Esophagus muscularis mucosa (tissue), 4 donors: ENCODE data around the gene RASIP1. TPM values are rescaled to one million over a fixed set of nuclear protein-coding genes. Genes with fewer than 3 reads are reported as not detected.

Experiments
- DNase-seq: peaks from one replicate; pipeline ENCODE4 v3.0.0-alpha.2; 2017; ENCODE audit errors: extremely low spot score
- H3K27ac ChIP-seq, 4 donors: fragments of 200-600 bp; sonication (generic); replicated peaks in 1 of 4; 1 replicate in 3 of 4; 2 replicates in 1 of 4; pipeline ENCODE4 v1.5.1; 2016 to 2019; ENCODE audit warnings: mild to moderate bottlenecking in 1 of 4
- H3K27me3 ChIP-seq, 4 donors: fragments of 200-600 bp; sonication (generic); one replicate each; pipeline versions ENCODE4 v1.5.1 to v1.6.0; 2016 to 2019
- H3K36me3 ChIP-seq, 4 donors: fragments of 200-600 bp; sonication (generic); one replicate each; pipeline ENCODE4 v1.5.1; 2016 to 2019
- H3K4me1 ChIP-seq, 4 donors: fragments of 200-600 bp; sonication (generic); one replicate each; pipeline ENCODE4 v1.5.1; 2016 to 2019
- H3K4me3 ChIP-seq, 4 donors: fragments of 200-600 bp; sonication (generic); 1 replicate in 2 of 4; 2 replicates in 2 of 4; pipeline ENCODE4 v1.5.1; 2016 to 2019; ENCODE audit warnings: mild to moderate bottlenecking in 4 of 4, moderate library complexity in 1 of 4
- H3K9me3 ChIP-seq, 4 donors: fragments of 200-600 bp; sonication (generic); 1 replicate in 3 of 4; 2 replicates in 1 of 4; pipeline ENCODE4 v1.5.1; 2016 to 2019
- CTCF ChIP-seq, 3 experiments: fragments of 200-600 bp in 2 of 3; fragments of 450-650 bp in 1 of 3; sonication (generic) in 2 of 3; IDR thresholded peaks; one replicate each; pipeline ENCODE4 v1.5.1; 2017 to 2019; ENCODE audit warnings: antibody characterized with exemption in 3 of 3, mild to moderate bottlenecking in 2 of 3, moderate library complexity in 1 of 3
- EP300 ChIP-seq: sonication (generic); formaldehyde crosslinking; IDR thresholded peaks from one replicate; pipeline ENCODE4 v1.6.1; 2017; ENCODE audit warnings: antibody characterized with exemption
- POLR2A ChIP-seq: fragments of 450-650 bp; IDR thresholded peaks from one replicate; pipeline ENCODE4 v1.6.1; 2017; ENCODE audit warnings: antibody characterized with exemption, moderate library complexity, mild to moderate bottlenecking, low read depth
- POLR2AphosphoS5 ChIP-seq, 2 donors: sonication (generic); formaldehyde crosslinking; IDR thresholded peaks; one replicate each; pipeline ENCODE4 v1.6.1; 2017; ENCODE audit warnings: antibody characterized with exemption in 2 of 2
- WGBS: methylation state at CpG from one replicate; pipeline ENCODE4 v1.1.5; 2018; 5-methylcytosine and 5-hydroxymethylcytosine counted together
- intact Hi-C: fragments of 100-400 bp; cut with DNase I; formaldehyde crosslinking; loops from one replicate; pipeline ENCODE4 v1.15.1; 2023
- total RNA-seq, 4 donors: library from RNA; depleted of rRNA; stranded (reverse); fragments of >200 nt; gene quantifications; one replicate each; pipeline versions ENCODE4 v1.1.0 to v1.2.1, GENCODE V29; 2016

Gene RASIP1
- total RNA-seq, 4 donors from 2014 or later = 15.0 to 27.7 (median 22.8) TPM

- H3K4me1 ChIP-seq = peaks cover 14 to 24% (median 15%) of the 10 kb centered on the region in 4 donors
- TF ChIP-seq POLR2A (no peak), EP300 (no peak), CTCF (IDR thresholded peaks at IDR 0.05) (no peak), POLR2AphosphoS5 (IDR thresholded peaks at IDR 0.05) (no peak)
Observed at GRCh38 chr19:48755084-48755641, 14.8 kb upstream of the RASIP1 start, which contains the start of gene FGF21. FGF21 (plus strand) TSS chr19:48755524; CDS start chr19:48756237, 713 bp downstream.

DNA sequence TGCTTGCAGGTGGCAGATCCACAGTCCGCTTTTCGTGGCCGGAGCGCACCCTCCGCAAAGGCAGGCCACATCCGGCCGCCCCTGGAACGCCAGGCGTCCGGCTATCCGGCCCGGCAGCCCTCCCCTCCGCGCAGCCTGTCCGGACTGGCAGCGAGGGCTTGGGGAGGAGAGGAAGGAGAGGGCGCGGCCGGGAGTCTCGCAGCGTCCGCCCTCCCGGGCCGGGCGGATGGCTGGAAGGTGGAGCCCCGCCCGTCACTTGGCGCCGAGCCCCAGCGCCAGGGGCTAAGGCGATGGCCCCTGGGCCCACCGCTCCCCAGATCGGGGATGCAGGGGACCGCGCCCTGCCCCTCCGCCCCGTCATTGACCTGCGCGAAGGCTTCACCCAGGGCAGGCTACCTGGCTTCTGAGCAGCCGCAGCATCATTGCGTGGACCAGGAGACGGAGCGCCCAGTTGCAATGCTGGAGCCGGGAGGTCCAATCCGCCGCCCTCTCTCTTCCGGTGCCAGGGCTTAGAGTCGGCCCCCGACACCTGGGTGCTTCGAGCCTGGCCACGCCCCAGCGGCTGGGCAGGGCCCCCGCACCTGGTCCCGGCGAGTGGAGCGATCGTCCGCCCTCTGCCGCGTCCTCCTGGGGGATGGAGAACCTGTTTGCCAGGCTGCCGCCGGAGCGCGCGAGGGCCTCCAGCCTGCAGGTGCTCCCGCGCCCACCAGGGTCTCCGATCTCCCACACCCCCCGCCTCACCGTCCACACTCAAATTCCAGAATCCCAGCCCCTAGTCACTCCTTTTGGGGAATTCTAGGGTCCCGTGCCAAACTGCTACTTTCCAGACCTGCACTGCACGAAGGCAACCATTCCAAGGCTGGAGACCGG, 12.3 kb upstream of the RASIP1 start, which contains the start of gene FUT1:
FUT1 (minus strand) TSS at position 146 of the 870 bp plus-strand sequence. CDS start 1,360 bp downstream, outside the sequence.
- peaks cover 0 to 72% (median 24%) of the 10 kb centered on the region in 4 donors for H3K27me3 ChIP-seq
- no peak for DNase-seq
- peak within 1 kb of the TSS; percentile 38 to 60 (median 48) for H3K4me3 ChIP-seq
- H3K4me1 ChIP-seq = peaks cover 10 to 22% (median 15%) of the 10 kb centered on the region in 4 donors
- 13% methylated on average over 28 of the region's 73 CpGs for WGBS
- H3K36me3 ChIP-seq = peaks cover 0 to 23% (median 0%) of the 10 kb centered on the region in 4 donors
- H3K27ac ChIP-seq = peak within 1 kb of the TSS in 3 of 4 donors; percentile 30 to 61 (median 51)
- intact Hi-C loops = no loop called here
- no peaks in the 10 kb centered on the region for H3K9me3 ChIP-seq
- TF ChIP-seq POLR2A (no peak), POLR2AphosphoS5 (IDR thresholded peaks at IDR 0.05) (peak; percentile 65 to 69), EP300 (no peak), CTCF (IDR thresholded peaks at IDR 0.05) (no peak)

More at GRCh38 chr19:48755084-48755641, 14.8 kb upstream of the RASIP1 start, which contains the start of gene FGF21:
- Histone ChIP-seq H3K27ac (no peak within 1 kb of the TSS), H3K27me3 (peaks cover 0 to 56% (median 24%) of the 10 kb centered on the region in 4 donors), H3K4me3 (no peak within 1 kb of the TSS), H3K36me3 (peaks cover 0 to 10% (median 0%) of the 10 kb centered on the region in 4 donors), H3K9me3 (no peaks in the 10 kb centered on the region)
- intact Hi-C loops = no loop called here
- WGBS = 54% methylated on average over 4 of the region's 4 CpGs
- no peak for DNase-seq

DNA sequence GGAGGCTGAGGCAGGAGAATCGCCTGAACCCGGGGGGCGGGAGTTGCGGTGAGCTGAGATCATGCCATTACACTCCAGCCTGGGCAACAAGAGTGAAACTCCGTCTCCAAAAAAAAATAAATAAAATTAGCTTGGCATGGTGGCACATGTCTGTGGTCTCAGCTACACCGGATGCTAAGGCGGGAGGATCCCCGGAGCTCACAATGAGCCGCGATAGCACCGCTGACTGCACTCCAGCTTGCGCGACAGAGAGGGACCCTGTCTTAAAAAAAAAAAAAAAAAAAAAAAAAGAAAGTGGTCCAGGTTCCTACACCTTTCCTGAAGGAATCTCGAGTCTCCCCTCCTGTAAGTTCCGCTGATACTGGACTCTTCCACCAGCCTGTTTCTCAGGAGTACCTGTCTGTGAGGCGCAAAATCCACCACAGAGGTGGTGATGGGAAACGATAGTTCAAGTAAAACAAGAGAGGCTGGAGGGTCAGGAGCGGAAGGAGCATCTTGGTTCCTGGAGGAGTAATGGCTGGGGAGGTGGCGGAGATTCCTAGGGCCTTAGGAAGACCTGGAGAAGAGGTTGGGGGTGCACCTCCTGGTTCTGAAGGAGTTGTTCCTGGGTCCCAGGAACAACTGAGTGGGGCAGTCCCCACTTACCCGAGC, 11.6 kb upstream of the RASIP1 start:
- 40% methylated on average over 19 of the region's 20 CpGs for WGBS
- DNase-seq = no peak
- Histone ChIP-seq H3K4me1 (peaks cover 15 to 26% (median 21%) of the 10 kb centered on the region in 4 donors), H3K9me3 (no peaks in the 10 kb centered on the region), H3K36me3 (peaks cover 0 to 23% (median 0%) of the 10 kb centered on the region in 4 donors), H3K27me3 (peaks cover 0 to 79% (median 28%) of the 10 kb centered on the region in 4 donors), H3K4me3 (peak overlapping the region; percentile 38 to 60 (median 48)), H3K27ac (peak overlapping the region in 3 of 4 donors; percentile 30 to 61 (median 51))
- TF ChIP-seq POLR2AphosphoS5 (IDR thresholded peaks at IDR 0.05) (no peak), POLR2A (no peak), EP300 (no peak), CTCF (IDR thresholded peaks at IDR 0.05) (no peak)
- intact Hi-C loops = no loop called here

GRCh38 chr19:48750771-48751504, 10.5 kb upstream of the RASIP1 start:
- Histone ChIP-seq H3K9me3 (no peaks in the 10 kb centered on the region), H3K27ac (no peak overlapping the region), H3K36me3 (peaks cover 0 to 23% (median 0%) of the 10 kb centered on the region in 4 donors), H3K27me3 (peaks cover 0 to 85% (median 32%) of the 10 kb centered on the region in 4 donors), H3K4me1 (peaks cover 20 to 32% (median 25%) of the 10 kb centered on the region in 4 donors), H3K4me3 (peak overlapping the region in 2 of 4 donors; percentile 48 to 60)
- TF ChIP-seq POLR2AphosphoS5 (IDR thresholded peaks at IDR 0.05) = no peak
- TF ChIP-seq EP300 = no peak
- no peak for TF ChIP-seq CTCF (IDR thresholded peaks at IDR 0.05)
- no peak for TF ChIP-seq POLR2A
- intact Hi-C loops = no loop called here
- DNase-seq = no peak
- WGBS = 87% methylated on average over 29 of the region's 29 CpGs
